Measurements from ENCODE around the gene ARID1B. TPM values are rescaled to one million over a fixed set of nuclear protein-coding genes. Genes with fewer than 3 reads are reported as not detected.

Gene ARID1B
- total and polyA plus RNA-seq, 9 of the 15 experiments (the other 6 are each of a cell fraction or from before 2014, with no cell fraction given), result 12.5 to 50.5 (median 25.8) TPM

DNA sequence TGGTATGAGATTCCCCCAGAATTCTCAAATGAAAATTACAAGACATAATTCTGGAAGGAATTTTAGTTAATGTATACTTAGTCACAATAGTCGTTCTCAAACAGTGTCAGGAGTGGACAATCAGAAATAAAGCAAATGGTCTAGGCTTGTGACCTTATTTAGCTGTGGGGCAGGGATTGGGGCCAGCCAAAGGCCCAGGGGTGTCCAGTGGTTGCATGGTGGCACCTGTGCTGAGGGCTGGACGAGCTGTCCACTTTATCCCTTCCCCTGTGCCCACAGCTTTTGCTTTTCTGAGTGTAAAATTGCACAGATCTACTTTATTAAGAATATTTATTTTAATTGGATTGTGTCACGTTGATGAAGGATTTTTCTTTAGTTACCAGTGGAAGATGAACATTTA lies 195.0 kb downstream of the ARID1B start:
- Histone ChIP-seq H3K9me1 (ENCODE audit: control insufficient read depth, insufficient read depth, low read length) (no peaks in the 10 kb centered on the region), H3K27me3 (ENCODE audit: control insufficient read depth in 2 of 2, insufficient read depth in 2 of 2, low read length in 2 of 2) (no peaks in the 10 kb centered on the region), H3K4me2 (ENCODE audit: insufficient read depth, low read length) (no peak overlapping the region), H3K4me1 (replicated peaks in 1 of 2; ENCODE audit: control insufficient read depth in 2 of 2, insufficient read depth in 2 of 2, low read length in 2 of 2) (no peaks in the 10 kb centered on the region; a peak in 1 of 5 replicates), H3K27ac (ENCODE audit: extremely low read depth, low read depth, low read length) (no peak overlapping the region), H4K20me1 (replicated peaks; ENCODE audit: control insufficient read depth, insufficient read depth, low read length) (peaks cover 13% of the 10 kb centered on the region; the same call in 1 of the 2 replicates), H3K79me2 (ENCODE audit: control insufficient read depth, insufficient read depth, low read length) (peaks cover 58% of the 10 kb centered on the region), H3K36me3 (ENCODE audit: control insufficient read depth, insufficient read depth, low read length) (no peaks in the 10 kb centered on the region), H3K9ac (ENCODE audit: insufficient read depth in 1 of 2, low read depth in 2 of 2, low read length in 2 of 2) (no peak overlapping the region), H3K4me3 (no peak overlapping the region), H2AFZ (ENCODE audit: low read depth, low read length) (no peak overlapping the region), H3K9me3 (replicated peaks; ENCODE audit: control insufficient read depth, insufficient read depth, low read depth, low read length) (no peaks in the 10 kb centered on the region; the same call in 1 of the 2 replicates)
- BruUV-seq (replicated peaks), result no TSS peak
- CTCF ChIA-PET (ENCODE audit: low intra/inter-chr PET ratio), result no interaction called here
- no peak for TF ChIP-seq TCF7 (IDR thresholded peaks at IDR 0.05; ENCODE audit: borderline replicate concordance)
- POLR2A ChIA-PET, result interaction anchor here (0.6 to 1.3 kb wide), 2 partner anchors 14 to 16 kb away, joined by 3 to 4 read pairs; no protein-coding TSS in a partner anchor
- DNase-seq (ENCODE audit: extremely low read depth in 1 of 4, low spot score in 3 of 4) (no peak), FAIRE-seq (no peak), ATAC-seq (no peak)
- intact Hi-C loops (cut with micrococcal nuclease), result no loop called here
- WGBS (ENCODE audit: insufficient coverage, low coverage, missing lambda C conversion rate), result 25% methylated on average over 3 of the region's 3 CpGs
- in situ Hi-C loops (cut with MboI), result no loop called here

DNA sequence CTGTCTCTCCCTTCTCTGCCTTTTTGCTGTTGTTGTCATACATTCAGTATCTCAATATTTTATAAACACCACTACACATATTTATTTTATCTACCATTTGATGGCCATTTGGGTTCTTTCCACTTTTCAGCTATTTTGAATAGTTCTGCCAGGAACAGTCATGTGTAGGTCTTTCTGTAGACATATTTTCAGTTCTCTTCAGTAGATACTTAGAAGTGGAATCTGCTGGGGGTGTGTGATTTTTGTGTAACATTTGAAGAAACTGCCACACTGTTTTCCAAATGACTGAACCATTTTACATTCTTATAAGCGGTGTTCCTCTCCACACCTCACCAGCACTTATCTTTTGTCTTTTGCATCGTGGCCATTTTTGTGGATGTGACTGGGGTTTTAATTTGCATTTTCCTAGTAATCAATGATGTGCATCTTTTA lies 197.7 kb downstream of the ARID1B start:
- Histone ChIP-seq H2AFZ (ENCODE audit: low read depth, low read length) (no peak overlapping the region), H3K36me3 (ENCODE audit: control insufficient read depth, insufficient read depth, low read length) (no peaks in the 10 kb centered on the region), H3K4me2 (ENCODE audit: insufficient read depth, low read length) (no peak overlapping the region), H3K4me3 (no peak overlapping the region), H3K79me2 (ENCODE audit: control insufficient read depth, insufficient read depth, low read length) (peaks cover 59% of the 10 kb centered on the region), H3K27ac (ENCODE audit: extremely low read depth, low read depth, low read length) (no peak overlapping the region), H3K27me3 (ENCODE audit: control insufficient read depth in 2 of 2, insufficient read depth in 2 of 2, low read length in 2 of 2) (no peaks in the 10 kb centered on the region), H3K4me1 (replicated peaks in 1 of 2; ENCODE audit: control insufficient read depth in 2 of 2, insufficient read depth in 2 of 2, low read length in 2 of 2) (no peaks in the 10 kb centered on the region; a peak in 1 of 5 replicates), H4K20me1 (replicated peaks; ENCODE audit: control insufficient read depth, insufficient read depth, low read length) (peaks cover 7% of the 10 kb centered on the region; the same call in 1 of the 2 replicates), H3K9ac (ENCODE audit: insufficient read depth in 1 of 2, low read depth in 2 of 2, low read length in 2 of 2) (no peak overlapping the region), H3K9me3 (replicated peaks; ENCODE audit: control insufficient read depth, insufficient read depth, low read depth, low read length) (no peaks in the 10 kb centered on the region; the same call in 1 of the 2 replicates), H3K9me1 (ENCODE audit: control insufficient read depth, insufficient read depth, low read length) (no peaks in the 10 kb centered on the region)
- ChIA-PET POLR2A (no interaction called here), CTCF (ENCODE audit: low intra/inter-chr PET ratio) (no interaction called here)
- no peak for TF ChIP-seq ZNF408 (CRISPR knock-in tag; IDR thresholded peaks at IDR 0.05; ENCODE audit: low read depth)
- no peak for TF ChIP-seq KAT7 (CRISPR knock-in tag; IDR thresholded peaks at IDR 0.05; ENCODE audit: borderline replicate concordance)
- no peak for TF ChIP-seq ZBTB1 (CRISPR knock-in tag; IDR thresholded peaks at IDR 0.05; ENCODE audit: borderline replicate concordance, low read depth)
- TF ChIP-seq, protein P1, sequence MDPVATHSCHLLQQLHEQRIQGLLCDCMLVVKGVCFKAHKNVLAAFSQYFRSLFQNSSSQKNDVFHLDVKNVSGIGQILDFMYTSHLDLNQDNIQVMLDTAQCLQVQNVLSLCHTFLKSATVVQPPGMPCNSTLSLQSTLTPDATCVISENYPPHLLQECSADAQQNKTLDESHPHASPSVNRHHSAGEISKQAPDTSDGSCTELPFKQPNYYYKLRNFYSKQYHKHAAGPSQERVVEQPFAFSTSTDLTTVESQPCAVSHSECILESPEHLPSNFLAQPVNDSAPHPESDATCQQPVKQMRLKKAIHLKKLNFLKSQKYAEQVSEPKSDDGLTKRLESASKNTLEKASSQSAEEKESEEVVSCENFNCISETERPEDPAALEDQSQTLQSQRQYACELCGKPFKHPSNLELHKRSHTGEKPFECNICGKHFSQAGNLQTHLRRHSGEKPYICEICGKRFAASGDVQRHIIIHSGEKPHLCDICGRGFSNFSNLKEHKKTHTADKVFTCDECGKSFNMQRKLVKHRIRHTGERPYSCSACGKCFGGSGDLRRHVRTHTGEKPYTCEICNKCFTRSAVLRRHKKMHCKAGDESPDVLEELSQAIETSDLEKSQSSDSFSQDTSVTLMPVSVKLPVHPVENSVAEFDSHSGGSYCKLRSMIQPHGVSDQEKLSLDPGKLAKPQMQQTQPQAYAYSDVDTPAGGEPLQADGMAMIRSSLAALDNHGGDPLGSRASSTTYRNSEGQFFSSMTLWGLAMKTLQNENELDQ (CRISPR knock-in tag; IDR thresholded peaks at IDR 0.05; ENCODE audit: borderline replicate concordance), result no peak
- TF ChIP-seq PHF21A (IDR thresholded peaks at IDR 0.05; ENCODE audit: borderline replicate concordance, low read depth), result no peak
- TF ChIP-seq ZNF324 (CRISPR knock-in tag; IDR thresholded peaks at IDR 0.05), result no peak
- no peak for TF ChIP-seq GTF2E2 (tag; IDR thresholded peaks at IDR 0.05)
- TF ChIP-seq ZNF311 (CRISPR knock-in tag; IDR thresholded peaks at IDR 0.05), result no peak
- TF ChIP-seq SMARCB1 (IDR thresholded peaks at IDR 0.05; ENCODE audit: insufficient read length, low read depth), result no peak
- no peak for TF ChIP-seq KLF16 (IDR thresholded peaks at IDR 0.05)
- DNase-seq (ENCODE audit: extremely low read depth in 1 of 4, low spot score in 3 of 4), result no peak
- no TSS peak for BruUV-seq (replicated peaks)
- FAIRE-seq, result no peak
- in situ Hi-C loops (cut with MboI) (no loop called here), intact Hi-C loops (cut with micrococcal nuclease) (no loop called here)
- 63% methylated on average over 2 of the region's 2 CpGs for WGBS (ENCODE audit: insufficient coverage, low coverage, missing lambda C conversion rate)
- ATAC-seq, result no peak
